ENCODE results near the gene FCHSD1.

Gene FCHSD1

GRCh38 chr5:141681695-141682641, 30.8 kb upstream of the FCHSD1 start, which contains the start of gene ARAP3:
ARAP3 (minus strand) TSS chr5:141682230; CDS start chr5:141680486, 1,744 bp downstream.
- TF ChIP-seq ZNF274 (IDR thresholded peaks at IDR 0.05; ENCODE audit: low read depth, low read length), result no peak
- no peak within 1 kb of the TSS for H3K4me3 ChIP-seq (ENCODE audit: low read length)

GRCh38 chr5:141681295-141681694, 30.1 kb upstream of the FCHSD1 start:
- no peak for TF ChIP-seq ZNF274 (IDR thresholded peaks at IDR 0.05; ENCODE audit: low read depth, low read length)
- no peak overlapping the region for H3K4me3 ChIP-seq (ENCODE audit: low read length)

GRCh38 chr5:141680751-141681201, 29.6 kb upstream of the FCHSD1 start:
- no peak overlapping the region for H3K4me3 ChIP-seq (ENCODE audit: low read length)
- TF ChIP-seq ZNF274 (IDR thresholded peaks at IDR 0.05; ENCODE audit: low read depth, low read length), result no peak

- no peak for TF ChIP-seq ZNF274 (IDR thresholded peaks at IDR 0.05; ENCODE audit: low read depth, low read length)
- no peak overlapping the region for H3K4me3 ChIP-seq (ENCODE audit: low read length)
Observed at GRCh38 chr5:141680178-141680577, 29.0 kb upstream of the FCHSD1 start.

- no peak for TF ChIP-seq ZNF274 (IDR thresholded peaks at IDR 0.05; ENCODE audit: low read depth, low read length)
- no peak overlapping the region for H3K4me3 ChIP-seq (ENCODE audit: low read length)
Observed at GRCh38 chr5:141677415-141677814, 26.2 kb upstream of the FCHSD1 start.

- TF ChIP-seq ZNF274 (IDR thresholded peaks at IDR 0.05; ENCODE audit: low read depth, low read length), result no peak
- H3K4me3 ChIP-seq (ENCODE audit: low read length), result no peak overlapping the region
Observed at GRCh38 chr5:141675672-141676071, 24.5 kb upstream of the FCHSD1 start.

- no peak overlapping the region for H3K4me3 ChIP-seq (ENCODE audit: low read length)
- no peak for TF ChIP-seq ZNF274 (IDR thresholded peaks at IDR 0.05; ENCODE audit: low read depth, low read length)
Observed at GRCh38 chr5:141674747-141675146, 23.5 kb upstream of the FCHSD1 start.

GRCh38 chr5:141672841-141673813, 21.9 kb upstream of the FCHSD1 start:
- TF ChIP-seq ZNF274 (IDR thresholded peaks at IDR 0.05; ENCODE audit: low read depth, low read length), result no peak
- H3K4me3 ChIP-seq (ENCODE audit: low read length), result no peak overlapping the region

- TF ChIP-seq ZNF274 (IDR thresholded peaks at IDR 0.05; ENCODE audit: low read depth, low read length), result no peak
- H3K4me3 ChIP-seq (ENCODE audit: low read length), result no peak overlapping the region
Observed at GRCh38 chr5:141672071-141672840, 21.0 kb upstream of the FCHSD1 start.

- H3K4me3 ChIP-seq (ENCODE audit: low read length), result no peak overlapping the region
- no peak for TF ChIP-seq ZNF274 (IDR thresholded peaks at IDR 0.05; ENCODE audit: low read depth, low read length)
Observed at GRCh38 chr5:141669520-141669919, 18.3 kb upstream of the FCHSD1 start.

- no peak for TF ChIP-seq ZNF274 (IDR thresholded peaks at IDR 0.05; ENCODE audit: low read depth, low read length)
- no peak overlapping the region for H3K4me3 ChIP-seq (ENCODE audit: low read length)
Observed at GRCh38 chr5:141668601-141669265, 17.5 kb upstream of the FCHSD1 start.

- TF ChIP-seq ZNF274 (IDR thresholded peaks at IDR 0.05; ENCODE audit: low read depth, low read length), result no peak
- no peak overlapping the region for H3K4me3 ChIP-seq (ENCODE audit: low read length)
Observed at GRCh38 chr5:141665995-141666940, 15.1 kb upstream of the FCHSD1 start.

All from GM08714 (cell line).